Tibial nerve (tissue), 4 donors: ENCODE results near the gene NKAIN2. TPM values are rescaled to one million over a fixed set of nuclear protein-coding genes. Genes with fewer than 3 reads are reported as not detected.

ENCODE experiments used
- DNase-seq, 2 donors: peaks; one replicate each; pipeline ENCODE4 v3.0.0-alpha.2; 2019; ENCODE audit warnings: low spot score in 2 of 2
- H3K27ac ChIP-seq, 4 donors: fragments of 200-600 bp; sonication (generic) in 3 of 4; one replicate each; pipeline ENCODE4 v1.5.1; 2017 to 2019; ENCODE audit warnings: mild to moderate bottlenecking in 1 of 4
- H3K27me3 ChIP-seq, 2 donors: fragments of 200-600 bp; sonication (generic) in 1 of 2; one replicate each; pipeline versions ENCODE4 v1.5.1 to v1.6.0; 2017 to 2019
- H3K36me3 ChIP-seq, 3 donors: fragments of 200-600 bp; sonication (generic); one replicate each; pipeline ENCODE4 v1.5.1; 2018 to 2019
- H3K4me1 ChIP-seq, 4 donors: fragments of 200-600 bp; sonication (generic) in 3 of 4; one replicate each; pipeline ENCODE4 v1.5.1; 2017 to 2019
- H3K4me3 ChIP-seq, 4 donors: fragments of 200-600 bp; sonication (generic) in 3 of 4; one replicate each; pipeline ENCODE4 v1.5.1; 2017 to 2019; ENCODE audit warnings: mild to moderate bottlenecking in 1 of 4, moderate library complexity in 1 of 4
- H3K9me3 ChIP-seq, 4 donors: fragments of 200-600 bp; sonication (generic) in 3 of 4; one replicate each; pipeline ENCODE4 v1.5.1; 2017 to 2019
- EP300 ChIP-seq, 2 donors: sonication (generic); formaldehyde crosslinking; IDR thresholded peaks; one replicate each; pipeline ENCODE4 v1.6.1; 2017; ENCODE audit warnings: antibody characterized with exemption in 2 of 2, mild to moderate bottlenecking in 1 of 2
- POLR2A ChIP-seq, 2 donors: fragments of 450-650 bp; IDR thresholded peaks; one replicate each; pipeline ENCODE4 v1.6.1; 2017; ENCODE audit warnings: antibody characterized with exemption in 2 of 2, mild to moderate bottlenecking in 2 of 2, moderate library complexity in 2 of 2
- WGBS, 2 donors: methylation state at CpG; one replicate each; pipeline ENCODE4 v1.1.5; 2018; 5-methylcytosine and 5-hydroxymethylcytosine counted together
- total RNA-seq, 4 donors: library from RNA; depleted of rRNA; stranded (reverse); fragments of >200 nt; gene quantifications; one replicate each; pipeline ENCODE4 v1.1.0, GENCODE V29; 2016
- TF ChIP-seq, protein P1 (sequence below), 5 experiments: fragments of 200-600 bp in 3 of 5; fragments of 450-650 bp in 2 of 5; sonication (generic) in 3 of 5; IDR thresholded peaks; one replicate each; pipeline ENCODE4 v1.5.1; 2016 to 2019; ENCODE audit warnings: antibody characterized with exemption in 5 of 5, mild to moderate bottlenecking in 3 of 5, moderate library complexity in 2 of 5

The NKAIN2 gene
- total RNA-seq, 4 donors from 2014 or later: 8.1 to 20.8 (median 15.2) TPM

DNA sequence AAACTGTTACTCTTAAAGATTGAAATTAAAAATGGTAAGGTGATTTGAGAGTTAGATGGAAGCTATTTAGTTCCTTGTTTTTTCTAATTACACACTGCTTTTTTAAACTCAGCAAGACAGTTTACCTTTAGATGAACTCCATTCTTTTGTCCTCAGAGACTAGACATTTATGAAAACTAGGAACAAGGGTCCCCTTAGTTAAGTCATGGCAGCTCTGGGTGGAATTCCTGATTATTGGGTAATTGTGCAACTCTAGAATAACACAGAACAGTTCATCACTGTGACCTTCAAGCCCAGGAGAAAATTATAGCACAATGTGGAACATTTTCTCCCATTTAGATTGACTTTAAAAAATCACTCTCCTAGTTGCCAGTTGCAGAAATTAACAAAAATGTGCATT lies 251.7 kb downstream of the NKAIN2 start:
- no peak overlapping the region for H3K4me3 ChIP-seq
- H3K27ac ChIP-seq: no peak overlapping the region
- no peak for TF ChIP-seq POLR2A (IDR thresholded peaks at IDR 0.05)
- TF ChIP-seq, protein P1, sequence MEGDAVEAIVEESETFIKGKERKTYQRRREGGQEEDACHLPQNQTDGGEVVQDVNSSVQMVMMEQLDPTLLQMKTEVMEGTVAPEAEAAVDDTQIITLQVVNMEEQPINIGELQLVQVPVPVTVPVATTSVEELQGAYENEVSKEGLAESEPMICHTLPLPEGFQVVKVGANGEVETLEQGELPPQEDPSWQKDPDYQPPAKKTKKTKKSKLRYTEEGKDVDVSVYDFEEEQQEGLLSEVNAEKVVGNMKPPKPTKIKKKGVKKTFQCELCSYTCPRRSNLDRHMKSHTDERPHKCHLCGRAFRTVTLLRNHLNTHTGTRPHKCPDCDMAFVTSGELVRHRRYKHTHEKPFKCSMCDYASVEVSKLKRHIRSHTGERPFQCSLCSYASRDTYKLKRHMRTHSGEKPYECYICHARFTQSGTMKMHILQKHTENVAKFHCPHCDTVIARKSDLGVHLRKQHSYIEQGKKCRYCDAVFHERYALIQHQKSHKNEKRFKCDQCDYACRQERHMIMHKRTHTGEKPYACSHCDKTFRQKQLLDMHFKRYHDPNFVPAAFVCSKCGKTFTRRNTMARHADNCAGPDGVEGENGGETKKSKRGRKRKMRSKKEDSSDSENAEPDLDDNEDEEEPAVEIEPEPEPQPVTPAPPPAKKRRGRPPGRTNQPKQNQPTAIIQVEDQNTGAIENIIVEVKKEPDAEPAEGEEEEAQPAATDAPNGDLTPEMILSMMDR (IDR thresholded peaks at IDR 0.05): no peak
- TF ChIP-seq EP300 (IDR thresholded peaks at IDR 0.05): no peak
- no peaks in the 10 kb centered on the region for H3K36me3 ChIP-seq
- no peaks in the 10 kb centered on the region for H3K9me3 ChIP-seq
- no peaks in the 10 kb centered on the region for H3K27me3 ChIP-seq
- H3K4me1 ChIP-seq: peaks cover 0 to 11% (median 0%) of the 10 kb centered on the region in 4 donors
- DNase-seq: no peak

DNA sequence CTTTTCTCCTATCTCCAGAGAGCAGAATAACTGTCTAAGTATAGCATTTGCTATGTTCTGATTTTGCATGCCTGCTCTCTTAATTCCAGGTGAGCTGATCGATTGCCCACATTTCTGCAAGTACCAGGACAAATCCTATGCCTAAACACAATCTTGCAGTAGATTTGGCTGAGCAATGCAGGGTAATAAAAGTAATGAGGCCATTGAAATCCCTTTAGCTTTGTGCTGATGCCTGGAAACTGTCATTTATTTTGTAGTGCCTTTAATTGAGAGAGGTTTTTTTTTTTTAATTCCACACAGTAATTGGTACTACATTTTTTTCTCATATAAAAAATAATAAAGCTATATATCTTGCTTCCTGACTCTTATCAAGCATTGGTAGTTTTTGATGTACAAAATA lies 252.3 kb downstream of the NKAIN2 start:
- Histone ChIP-seq H3K36me3 (no peaks in the 10 kb centered on the region), H3K27me3 (no peaks in the 10 kb centered on the region), H3K27ac (no peak overlapping the region), H3K4me1 (peaks cover 0 to 11% (median 0%) of the 10 kb centered on the region in 4 donors), H3K9me3 (no peaks in the 10 kb centered on the region), H3K4me3 (no peak overlapping the region)
- 34 to 52% methylated on average over 1 of the region's 1 CpG for WGBS, 2 donors
- TF ChIP-seq EP300 (IDR thresholded peaks at IDR 0.05) (no peak), POLR2A (IDR thresholded peaks at IDR 0.05) (no peak)
- TF ChIP-seq, protein P1 (IDR thresholded peaks at IDR 0.05): no peak
- no peak for DNase-seq

DNA sequence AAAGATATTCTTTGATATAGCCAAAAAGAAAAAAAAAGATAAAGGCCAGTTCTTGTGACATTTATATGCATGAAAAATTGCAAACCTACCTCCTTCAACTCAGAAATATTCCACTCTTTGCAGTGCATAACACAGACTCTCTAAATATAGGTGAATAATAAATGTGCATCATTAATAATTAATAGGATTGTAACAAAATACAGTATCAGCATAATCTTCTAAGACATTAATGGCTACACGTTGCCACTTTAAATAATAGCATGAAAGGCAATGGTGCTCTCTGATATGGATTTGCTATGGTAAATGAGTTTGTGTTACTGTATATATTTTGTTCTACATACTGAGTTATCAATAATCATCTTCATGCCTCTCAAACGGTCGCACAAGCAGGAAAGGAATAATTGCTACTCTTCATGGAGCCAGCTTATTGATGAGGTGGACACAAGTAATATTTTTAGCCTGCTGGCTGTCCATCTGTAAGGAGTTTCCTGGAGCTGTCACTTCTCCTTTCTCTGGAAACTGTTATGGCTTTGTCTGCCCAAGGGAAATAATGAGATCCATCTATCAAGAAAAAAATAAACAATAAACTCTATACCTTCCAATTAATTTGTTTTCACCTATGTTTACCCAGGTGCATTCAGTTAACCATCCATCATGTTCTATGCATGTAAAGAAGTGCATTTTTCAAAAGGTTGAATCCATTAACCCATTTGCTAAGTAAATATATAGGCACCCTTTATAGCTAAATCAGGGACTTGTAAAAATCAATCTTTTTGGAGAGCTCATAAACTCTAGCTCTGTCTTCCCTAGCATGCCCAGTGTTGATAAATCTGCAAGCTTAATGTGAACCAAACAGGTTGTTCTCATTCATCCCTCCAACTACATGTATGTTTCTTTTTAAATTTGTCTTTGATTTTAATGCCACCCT lies 253.0 kb downstream of the NKAIN2 start:
- Histone ChIP-seq H3K4me1 (peaks cover 0 to 11% (median 0%) of the 10 kb centered on the region in 4 donors), H3K27ac (no peak overlapping the region), H3K36me3 (no peaks in the 10 kb centered on the region), H3K4me3 (no peak overlapping the region), H3K27me3 (no peaks in the 10 kb centered on the region), H3K9me3 (no peaks in the 10 kb centered on the region)
- TF ChIP-seq EP300 (IDR thresholded peaks at IDR 0.05) (no peak), POLR2A (IDR thresholded peaks at IDR 0.05) (no peak)
- TF ChIP-seq, protein P1 (IDR thresholded peaks at IDR 0.05): no peak
- no peak for DNase-seq
- 55 to 59% methylated on average over 3 of the region's 3 CpGs for WGBS, 2 donors

DNA sequence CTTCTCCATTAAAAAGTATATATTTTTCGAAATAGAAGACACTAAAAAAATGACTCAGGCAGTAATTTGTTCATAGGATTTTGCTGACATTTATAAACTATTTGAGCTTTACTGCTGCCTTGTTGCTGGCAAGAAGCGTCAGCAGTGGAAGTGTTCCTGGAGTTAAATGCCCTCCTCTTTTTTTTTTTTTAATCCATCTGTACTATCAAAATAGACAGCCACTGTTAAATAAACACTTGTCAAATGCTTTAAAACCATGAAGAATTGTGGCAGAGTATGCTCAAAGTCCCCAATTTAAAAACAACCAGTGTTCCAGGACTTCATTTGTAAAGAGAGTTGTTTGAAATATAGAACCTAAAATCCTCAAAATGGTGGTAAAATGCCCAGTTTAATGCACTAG lies 253.8 kb downstream of the NKAIN2 start:
- no peak for TF ChIP-seq EP300 (IDR thresholded peaks at IDR 0.05)
- TF ChIP-seq POLR2A (IDR thresholded peaks at IDR 0.05): no peak
- TF ChIP-seq, protein P1 (IDR thresholded peaks at IDR 0.05): no peak
- WGBS, 2 donors: 69 to 70% methylated on average over 2 of the region's 2 CpGs

More for the DNA sequence above, 253.8 kb downstream of the NKAIN2 start:
- H3K4me1 ChIP-seq: peaks cover 0 to 11% (median 0%) of the 10 kb centered on the region in 4 donors
- no peaks in the 10 kb centered on the region for H3K9me3 ChIP-seq
- no peak for DNase-seq
- no peak overlapping the region for H3K27ac ChIP-seq
- H3K36me3 ChIP-seq: no peaks in the 10 kb centered on the region
- no peaks in the 10 kb centered on the region for H3K27me3 ChIP-seq
- H3K4me3 ChIP-seq: no peak overlapping the region
